Measurements from ENCODE around the gene ODC1.

The ODC1 gene

DNA sequence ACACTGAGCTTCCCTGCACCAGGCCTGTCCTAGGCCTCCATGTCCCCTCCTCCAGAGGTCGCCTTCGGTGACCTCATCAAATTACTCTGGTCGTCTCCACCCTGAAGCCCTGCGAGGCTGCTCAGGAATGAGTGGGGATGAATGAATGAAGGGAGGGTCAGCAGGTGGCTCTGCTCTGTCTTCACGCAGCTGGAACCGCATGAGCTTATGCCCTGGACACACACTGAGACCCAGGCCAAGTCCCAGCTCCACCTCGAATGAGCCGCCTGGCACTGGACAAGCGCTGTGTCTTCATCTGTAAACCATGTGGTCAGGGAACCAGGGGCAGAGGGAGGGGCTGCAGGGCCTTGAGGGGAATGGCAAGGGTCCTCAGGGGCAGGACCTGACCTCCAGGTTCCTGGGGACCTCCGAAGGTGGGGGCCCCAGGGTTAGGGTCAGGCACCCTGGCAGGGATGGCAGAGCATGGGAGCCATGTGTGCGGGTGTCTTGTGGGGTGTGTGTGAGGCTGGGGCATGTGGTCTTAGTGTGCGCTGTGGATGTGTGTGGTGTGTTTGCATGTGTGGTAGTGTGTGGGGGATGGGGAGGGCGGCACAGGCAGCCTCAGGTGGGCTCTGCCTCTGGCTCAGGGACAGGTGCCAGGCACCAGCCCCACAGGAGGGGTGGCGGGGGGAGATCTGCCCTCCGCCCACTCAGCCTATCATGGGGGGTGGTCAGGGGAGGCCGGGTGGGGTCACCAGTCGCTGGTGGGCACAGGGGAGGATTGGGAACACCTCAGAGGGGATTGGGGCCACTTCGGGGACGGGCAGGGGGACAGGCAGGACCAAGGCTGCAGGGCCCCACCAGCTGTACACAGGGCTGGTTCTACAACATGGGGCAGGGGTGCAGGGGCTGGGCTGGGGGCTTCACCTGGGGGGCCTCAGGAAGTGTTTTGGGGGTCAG lies 13.9 kb downstream of the ODC1 start:
- DNase-seq (ENCODE audit: low read depth in 3 of 3): no peak

DNA sequence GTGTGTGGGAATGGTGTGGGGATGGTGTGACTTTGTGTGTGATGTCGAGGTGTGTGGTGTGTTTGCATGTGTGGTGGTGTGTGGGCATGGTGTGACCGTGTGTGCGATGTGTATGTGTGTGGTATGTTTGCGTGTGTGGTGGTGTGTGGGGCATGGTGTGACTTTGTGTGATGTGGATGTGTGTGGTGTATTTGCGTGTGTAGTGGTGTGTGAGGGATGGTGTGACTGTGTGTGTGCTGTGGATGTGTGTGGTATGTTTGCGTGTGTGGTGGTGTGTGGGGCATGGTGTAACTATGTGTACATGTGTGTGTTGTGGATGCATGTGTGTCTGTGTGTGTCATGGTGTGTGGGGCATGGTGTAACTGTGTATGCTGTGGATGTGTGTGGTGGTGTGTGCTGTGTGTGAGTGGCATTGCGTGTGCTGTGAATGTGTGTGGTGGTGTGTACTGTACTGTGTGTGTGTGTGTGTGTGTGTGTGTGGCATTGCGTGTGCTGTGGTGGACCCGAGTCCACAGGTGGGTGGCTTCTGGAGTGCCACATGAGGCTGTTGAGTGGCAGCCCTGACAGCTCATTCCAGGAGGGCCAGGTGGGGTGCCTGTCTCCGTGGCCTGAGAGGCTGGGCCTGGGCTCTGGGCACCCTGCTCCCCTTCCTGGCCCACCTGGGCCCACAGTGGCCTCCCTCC lies 14.7 kb downstream of the ODC1 start:
- DNase-seq (ENCODE audit: low read depth in 3 of 3): no peak

DNA sequence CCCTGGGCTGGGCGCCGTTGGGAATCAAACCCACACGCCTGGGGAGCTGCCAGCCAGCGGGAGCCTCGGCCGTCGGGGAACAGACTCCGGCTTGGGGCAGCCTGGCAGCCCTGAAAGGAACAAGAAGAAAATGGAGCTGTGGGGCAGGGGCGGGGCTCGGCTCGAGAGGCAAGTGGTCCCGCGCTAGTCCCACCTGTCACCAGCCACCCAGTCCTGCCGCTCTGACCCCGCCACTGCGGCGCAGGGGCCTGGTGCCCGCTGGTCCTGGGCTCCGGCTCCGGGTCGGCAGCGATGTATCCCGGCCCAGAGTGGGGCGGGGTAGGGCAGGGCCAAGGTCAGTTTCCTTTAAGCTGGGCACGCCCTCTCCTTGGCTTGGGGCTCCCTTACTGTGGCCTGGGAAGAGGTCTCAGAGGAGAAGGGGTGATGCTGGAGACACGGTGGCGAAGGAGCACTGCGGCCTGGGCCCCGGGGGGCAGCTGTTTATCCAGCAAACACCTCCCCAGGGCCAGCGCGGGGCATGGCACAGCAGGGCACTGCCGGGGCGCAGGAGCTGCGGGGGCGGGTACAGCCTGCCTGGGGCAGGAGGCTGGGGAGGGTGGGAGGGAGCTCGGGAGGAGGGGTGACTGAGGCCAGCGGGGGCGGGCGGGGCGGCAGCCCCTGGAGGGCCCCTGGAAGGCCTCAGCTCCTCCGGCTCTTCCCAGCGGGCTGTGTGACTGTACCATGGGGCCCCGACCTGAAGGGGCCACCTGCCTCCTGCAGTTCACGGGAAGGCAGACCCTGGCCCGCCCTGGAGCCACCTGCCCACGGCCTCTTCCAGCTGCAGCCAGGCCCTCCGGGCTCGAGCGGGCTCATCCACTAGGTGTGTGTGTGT lies 15.6 kb downstream of the ODC1 start:
- DNase-seq (ENCODE audit: low read depth in 3 of 3): no peak

DNA sequence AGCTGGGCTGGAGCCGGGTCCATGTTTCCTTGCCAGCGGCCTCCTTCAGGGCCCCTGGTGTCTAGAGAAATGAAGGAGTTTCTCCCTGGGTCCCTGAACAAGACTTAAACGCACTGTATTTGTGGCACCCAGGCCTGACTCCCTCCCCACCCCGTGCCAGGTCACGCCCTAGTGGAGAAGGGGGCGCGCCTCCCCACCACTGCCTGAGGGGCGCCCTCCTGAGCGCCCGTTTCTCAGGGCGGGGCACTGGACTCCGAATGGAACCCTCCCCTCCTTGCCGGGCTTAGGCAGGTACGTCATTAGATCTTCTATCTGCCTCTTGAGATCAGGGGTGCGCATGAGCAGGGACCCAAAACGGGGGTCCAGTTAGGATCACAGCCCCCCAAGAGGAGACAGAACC lies 16.3 kb downstream of the ODC1 start:
- no peak for DNase-seq (ENCODE audit: low read depth in 3 of 3)

DNA sequence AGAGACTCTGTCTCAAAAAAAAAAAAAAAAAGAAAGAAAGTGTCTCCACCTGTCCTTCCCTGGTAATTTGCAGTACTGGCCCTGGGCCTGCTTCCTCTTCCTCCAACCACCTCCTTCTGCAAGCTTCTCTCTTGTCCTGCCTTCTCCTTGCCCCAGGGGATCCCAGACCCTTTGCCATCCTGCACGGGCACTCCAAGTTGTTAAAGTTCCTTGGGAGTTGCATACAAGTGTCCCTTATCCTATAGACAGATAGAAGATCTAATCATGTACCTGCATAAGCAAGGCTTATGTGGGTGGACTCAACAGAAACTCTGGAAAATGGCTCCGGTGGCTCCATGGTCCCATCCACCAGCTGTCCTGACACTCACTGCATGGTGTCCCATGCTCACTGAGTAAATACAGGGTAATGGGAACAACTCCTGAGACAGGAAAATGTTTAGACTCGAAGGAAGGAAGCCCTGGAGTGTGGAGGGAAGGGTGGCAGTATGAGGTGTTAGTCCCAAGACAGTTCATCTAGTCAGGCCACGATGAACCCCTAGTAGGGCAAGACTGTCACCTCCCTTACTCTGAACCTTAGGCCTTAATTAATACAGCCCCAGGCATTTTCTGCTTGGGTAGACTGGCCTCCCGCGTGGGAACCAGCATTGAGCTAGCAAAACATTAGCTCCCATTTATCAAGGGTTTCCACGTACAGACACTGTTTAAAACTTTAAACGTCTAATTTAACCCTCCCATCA lies 17.1 kb downstream of the ODC1 start:
- DNase-seq (ENCODE audit: low read depth in 3 of 3): no peak

DNA sequence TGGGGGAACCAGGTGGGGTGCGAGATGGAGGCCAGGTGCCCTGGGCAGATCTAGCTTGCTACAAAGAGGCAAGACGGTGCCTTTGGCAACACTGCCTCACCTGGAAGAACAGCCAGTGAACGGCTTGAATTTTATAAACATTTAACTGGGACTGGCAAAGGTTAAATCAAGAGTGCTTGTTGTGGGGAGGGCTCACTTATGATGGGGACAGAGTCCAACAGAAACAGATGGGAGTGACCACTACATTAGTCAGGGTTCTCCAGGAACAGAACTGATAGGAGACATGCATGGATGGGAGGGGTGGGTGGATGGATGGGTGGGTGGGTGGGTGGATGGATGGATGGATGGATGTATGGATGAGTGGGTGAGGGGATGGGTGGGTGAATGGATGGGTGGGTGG lies 19.2 kb downstream of the ODC1 start:
- no peak for DNase-seq (ENCODE audit: low read depth in 3 of 3)

DNA sequence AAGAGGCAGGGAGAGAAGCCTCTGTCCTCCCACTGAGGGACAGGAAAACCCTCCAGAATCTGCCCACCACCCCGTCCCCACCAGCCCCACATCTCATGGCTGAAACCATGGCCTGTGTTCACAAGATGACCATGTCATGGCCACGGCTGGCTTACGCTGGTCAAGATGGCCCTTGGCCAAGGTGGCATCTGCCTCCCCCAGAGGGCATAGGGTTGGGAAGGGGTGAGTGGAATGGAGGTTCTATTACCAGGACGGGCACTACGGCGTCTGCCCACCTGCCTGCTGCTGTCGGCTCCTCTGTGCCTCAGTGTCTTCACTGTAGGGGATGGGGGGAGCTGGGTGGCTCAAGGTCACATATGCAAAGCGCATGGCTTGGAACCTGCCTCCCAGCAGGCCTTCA lies 19.8 kb downstream of the ODC1 start:
- DNase-seq (ENCODE audit: low read depth in 3 of 3): no peak

DNA sequence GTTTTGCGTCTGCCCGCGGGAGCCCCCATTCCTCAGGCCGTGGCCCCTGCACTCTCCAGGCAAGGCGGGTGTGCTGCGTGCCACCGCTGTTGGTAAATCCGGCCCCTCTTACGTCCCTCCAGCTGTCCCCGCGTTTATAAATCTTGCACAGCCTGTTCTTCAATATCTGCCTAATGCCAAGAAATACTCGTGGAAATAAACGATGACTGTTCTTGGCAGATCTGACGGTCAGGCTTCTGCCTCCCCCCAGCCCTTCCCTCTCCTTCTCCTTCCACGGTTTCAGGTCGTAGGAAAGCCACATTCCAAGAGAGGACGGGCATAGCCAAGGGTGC lies 20.5 kb downstream of the ODC1 start:
- no peak for DNase-seq (ENCODE audit: low read depth in 3 of 3)

DNA sequence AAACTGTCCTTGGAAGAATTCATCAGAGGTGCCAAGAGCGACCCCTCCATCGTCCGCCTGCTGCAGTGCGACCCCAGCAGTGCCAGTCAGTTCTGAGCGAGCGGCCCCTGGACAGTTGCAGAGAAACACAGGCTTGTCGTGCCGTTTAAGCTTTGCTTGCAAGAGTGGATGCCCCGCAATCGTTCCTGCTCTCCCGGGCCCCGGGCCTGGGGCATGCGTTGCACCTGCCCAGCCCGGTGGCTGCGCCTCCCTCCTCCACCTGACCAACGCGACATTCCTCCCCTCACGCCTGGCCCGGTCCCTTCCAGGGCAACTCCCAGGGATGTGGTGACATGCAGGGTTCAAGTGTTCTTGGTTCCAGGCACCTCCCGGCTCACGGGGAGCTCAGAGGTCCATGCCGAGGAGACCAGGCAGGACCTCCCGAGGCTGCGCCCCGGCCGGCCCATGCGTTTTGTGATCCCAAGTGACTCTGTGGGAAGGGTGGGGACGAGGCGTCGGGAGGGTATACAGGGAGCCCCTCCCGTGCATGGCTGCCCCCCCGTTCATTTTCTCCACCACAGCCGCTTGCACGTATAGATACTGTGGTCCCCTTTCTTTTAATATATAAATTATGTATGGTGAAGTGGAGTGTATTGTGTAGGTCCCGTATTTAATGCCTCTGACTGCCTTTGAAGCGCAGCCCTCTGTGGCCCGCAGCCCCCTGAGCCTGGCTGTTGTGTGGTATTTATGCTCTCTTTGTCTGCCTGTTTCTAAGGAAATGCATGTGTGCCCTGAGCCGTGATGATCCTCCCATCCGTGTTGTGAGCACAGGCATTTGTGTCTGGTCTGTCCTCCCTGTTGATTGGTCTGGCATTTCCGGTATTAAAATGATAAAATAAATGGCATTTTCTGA lies 21.2 kb downstream of the ODC1 start:
- no peak for DNase-seq (ENCODE audit: low read depth in 3 of 3)

DNA sequence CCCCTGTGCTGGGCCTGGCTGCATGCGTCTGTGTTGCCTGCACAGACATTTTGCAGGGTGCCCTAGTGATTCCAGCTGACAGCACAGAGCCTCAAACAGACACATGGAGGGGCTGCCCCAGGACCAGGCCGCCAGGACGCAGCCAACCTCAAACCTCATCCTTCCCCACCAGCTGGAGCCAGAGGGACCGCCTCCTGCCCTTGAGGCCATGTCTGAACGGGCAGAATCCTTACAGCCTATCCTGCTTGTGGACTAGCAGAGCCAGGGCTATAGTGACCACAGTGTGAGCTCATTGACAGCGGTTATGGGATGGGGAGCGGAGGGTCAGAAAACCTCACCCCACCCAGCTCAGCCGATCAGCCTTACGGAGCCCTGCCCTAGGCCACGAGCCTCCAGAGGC lies 22.4 kb downstream of the ODC1 start:
- no peak for DNase-seq (ENCODE audit: low read depth in 3 of 3)

DNA sequence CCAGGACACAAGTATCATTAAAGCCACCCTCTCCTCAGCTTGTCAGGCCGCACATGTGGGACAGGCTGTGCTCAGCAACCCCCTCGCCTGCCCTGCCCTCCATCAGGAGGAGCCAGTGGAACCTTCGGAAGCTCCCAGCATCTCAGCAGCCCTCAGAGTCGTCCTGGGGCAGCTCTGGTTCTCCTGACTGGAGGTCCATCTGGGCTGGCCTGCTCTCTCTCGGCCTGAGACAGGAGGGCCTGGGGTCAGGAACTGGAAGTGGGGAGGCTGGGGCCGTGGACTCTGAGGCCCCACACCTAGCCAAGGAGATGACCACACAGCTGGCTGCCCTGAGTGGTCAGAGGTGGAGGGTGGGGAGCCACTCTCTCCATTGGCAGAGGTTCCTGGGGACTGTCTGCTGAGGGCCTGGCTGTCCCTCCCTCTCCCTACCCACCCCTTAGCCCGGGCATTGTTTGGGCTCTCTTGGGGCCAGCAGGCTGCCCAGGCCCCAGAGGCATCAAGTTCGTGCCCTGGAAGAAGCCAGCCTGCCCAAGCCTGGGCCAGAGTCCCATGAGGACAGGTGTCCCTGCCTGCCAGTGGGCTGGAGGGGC lies 23.1 kb downstream of the ODC1 start:
- DNase-seq (ENCODE audit: low read depth in 3 of 3): no peak

DNA sequence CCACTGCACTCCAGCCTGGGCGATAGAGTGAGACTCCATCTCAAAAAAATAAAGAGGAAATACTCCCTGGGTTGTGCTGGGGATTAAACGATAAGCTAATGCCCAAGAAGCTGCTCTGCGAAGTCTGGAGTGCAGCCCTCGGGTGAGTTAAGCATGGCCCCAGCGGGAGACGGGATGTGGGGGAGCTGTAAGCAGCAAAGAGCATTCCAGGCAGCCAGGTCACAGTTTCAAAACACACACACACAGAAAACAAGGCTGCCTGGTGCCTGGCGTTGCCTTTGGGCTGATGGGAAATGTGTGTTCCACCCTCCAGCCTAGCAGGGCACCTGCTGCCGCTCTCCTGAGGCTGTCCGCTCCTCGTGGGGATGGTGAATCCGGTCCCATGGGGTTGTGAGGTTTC lies 24.1 kb downstream of the ODC1 start:
- DNase-seq (ENCODE audit: low read depth in 3 of 3): no peak

DNA sequence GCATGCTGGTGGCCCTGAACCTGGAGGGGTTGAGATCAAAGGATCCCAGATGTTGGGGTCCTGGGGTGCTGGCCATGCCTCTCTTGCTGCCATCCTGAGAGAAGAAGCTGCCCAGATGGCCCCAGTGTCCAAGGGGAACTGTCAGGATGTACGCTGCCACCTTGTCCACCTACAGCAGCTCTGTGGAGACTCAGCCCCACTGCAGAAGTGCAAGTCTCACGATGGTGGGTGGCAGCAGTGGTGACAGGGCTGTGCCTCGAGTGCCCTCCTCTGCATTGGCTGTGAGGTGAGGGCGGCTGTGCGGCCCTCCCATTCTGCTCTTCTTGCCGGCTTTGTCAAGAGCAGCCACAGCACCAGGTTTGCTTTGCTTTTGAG lies 24.7 kb downstream of the ODC1 start:
- DNase-seq (ENCODE audit: low read depth in 3 of 3): no peak

DNA sequence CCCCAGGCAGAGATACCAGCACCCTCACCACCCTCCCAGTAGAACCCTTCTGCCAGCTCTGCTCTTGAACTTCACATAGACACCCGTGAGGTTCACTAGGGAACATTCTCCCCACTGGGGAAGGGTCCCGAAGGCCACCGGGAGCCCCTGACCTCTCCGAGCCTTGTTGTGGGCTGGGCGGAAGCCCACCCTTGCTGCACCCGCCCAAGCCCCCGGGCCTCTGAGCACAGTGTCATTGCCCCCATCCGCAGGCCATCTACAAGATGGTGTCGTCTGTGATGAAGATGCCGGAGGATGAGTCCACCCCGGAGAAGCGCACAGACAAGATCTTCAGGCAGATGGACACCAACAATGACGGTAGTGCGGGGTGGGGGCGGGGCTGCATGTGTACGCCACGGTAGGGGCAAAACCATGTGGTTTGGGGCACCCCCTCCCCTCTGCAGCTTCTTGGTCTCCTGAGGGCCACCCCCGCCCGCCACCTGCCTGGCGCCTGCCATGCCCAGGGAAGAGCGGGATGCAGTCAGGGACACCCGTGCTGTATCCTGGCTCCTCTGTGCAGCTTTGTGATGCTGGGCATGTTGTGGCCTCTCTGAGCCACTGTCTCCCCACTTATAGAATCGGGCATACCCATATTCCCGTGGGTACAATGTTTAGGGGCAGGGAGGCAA lies 25.3 kb downstream of the ODC1 start:
- DNase-seq (ENCODE audit: low read depth in 3 of 3): no peak

DNA sequence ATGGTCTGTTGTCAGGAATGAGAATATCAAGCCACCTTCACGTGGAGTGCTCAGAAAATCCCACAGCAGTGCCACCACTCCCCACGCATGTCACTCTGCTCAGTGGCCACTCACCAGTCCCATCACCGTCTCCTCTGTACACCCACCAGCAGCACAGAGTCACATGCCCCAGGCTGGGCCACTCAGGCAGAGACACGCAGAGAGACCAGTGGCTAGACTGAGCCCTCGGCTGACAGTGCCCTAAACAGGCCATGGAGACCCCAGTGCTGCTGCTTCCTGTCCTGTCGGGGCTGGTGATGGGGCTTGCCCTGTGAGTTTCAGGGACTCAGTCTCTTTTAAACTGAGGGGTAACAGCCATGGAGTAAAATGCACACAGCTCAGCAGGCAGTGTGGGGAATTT lies 25.9 kb downstream of the ODC1 start:
- DNase-seq (ENCODE audit: low read depth in 3 of 3): no peak

DNA sequence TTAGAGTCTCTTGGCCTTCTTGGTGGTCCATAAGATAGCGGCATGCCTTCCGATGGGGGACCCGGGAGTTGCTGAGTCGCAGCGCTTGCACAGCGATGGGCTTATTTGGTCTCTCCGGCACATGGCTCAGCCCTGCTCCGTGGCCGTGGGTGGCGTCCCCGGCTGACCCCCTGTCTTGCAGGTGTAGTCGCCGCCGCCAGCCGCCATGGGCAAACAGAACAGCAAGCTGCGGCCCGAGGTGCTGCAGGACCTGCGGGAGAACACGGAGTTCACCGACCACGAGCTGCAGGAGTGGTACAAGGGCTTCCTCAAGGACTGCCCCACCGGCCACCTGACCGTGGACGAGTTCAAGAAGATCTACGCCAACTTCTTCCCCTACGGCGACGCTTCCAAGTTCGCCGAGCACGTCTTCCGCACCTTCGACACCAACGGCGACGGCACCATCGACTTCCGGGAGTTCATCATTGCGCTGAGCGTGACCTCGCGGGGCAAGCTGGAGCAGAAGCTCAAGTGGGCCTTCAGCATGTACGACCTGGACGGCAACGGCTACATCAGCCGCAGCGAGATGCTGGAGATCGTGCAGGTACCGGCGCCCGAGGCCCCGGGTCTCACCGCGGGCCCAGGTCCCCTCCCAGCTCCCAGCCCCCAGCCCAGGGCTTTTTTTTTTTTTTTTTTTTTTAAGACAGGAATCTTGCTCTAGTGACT lies 28.4 kb downstream of the ODC1 start:
- DNase-seq (ENCODE audit: low read depth in 3 of 3): no peak

DNA sequence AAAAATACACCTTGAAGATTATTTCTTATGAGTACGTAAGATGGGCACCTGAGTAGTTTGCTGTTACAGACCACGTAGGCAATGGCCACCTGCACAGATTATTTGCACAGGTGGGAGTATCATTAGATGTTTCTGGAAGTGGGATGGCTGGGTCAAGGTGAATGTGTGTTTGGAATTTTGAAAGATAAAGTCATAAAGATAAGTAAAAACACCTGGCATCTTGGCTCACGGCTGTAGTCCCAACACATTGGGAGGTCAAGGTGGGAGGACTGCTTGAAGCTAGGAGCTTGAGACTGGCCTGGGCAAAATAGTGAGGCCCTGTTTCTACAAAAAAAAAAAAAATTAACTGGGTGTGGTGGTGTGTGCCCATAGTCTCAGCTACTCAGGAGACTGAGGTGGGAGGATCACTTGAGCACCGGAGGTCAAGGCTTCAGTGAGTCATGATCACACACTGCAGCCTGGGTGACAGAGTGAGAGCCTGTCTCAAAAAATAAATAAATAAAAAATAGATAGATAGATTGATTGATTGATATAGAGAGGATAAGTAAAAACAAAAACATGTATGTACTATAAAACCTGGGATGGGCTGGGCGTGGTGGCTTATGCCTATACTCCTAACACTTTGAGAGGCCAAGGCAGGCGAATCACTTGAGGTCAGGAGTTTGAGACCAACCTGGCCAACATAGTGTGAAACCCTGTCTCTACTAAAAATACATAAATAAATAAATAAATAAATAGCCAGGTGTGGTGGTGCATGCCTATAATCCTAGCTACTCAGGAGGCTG lies 30.4 kb downstream of the ODC1 start:
- DNase-seq (ENCODE audit: low read depth in 3 of 3): no peak

DNA sequence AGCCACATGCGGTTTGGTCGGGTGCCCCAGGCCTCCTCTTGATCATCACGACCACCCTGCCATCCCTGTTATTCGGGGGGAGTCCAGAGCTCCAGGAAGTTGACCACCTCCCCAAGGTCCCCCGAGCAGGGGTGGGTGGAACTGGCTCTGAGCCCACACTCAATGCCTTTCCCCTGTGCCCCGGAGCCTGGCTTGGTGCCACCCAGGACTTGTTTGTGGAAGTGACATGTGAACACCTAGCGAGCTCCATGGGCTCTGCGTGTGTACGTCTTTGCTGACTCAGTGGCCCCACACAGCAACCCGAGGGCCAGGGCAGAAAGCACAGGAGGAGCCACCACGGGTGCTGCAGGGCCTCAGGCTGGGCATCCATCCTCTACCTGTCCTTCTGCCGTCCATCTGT lies 32.5 kb downstream of the ODC1 start:
- no peak for DNase-seq (ENCODE audit: low read depth in 3 of 3)
